ENCODE measurements around the gene TTC3. TPM values are rescaled to one million over a fixed set of nuclear protein-coding genes. Genes with fewer than 3 reads are reported as not detected.
A peak's percentile ranks its signal among the peaks of the same experiment; 100 is the strongest.

The TTC3 gene
- total and polyA plus RNA-seq, 2 of the 13 experiments (the other 11 are each of a cell fraction or from before 2014, with no cell fraction given): 55.7 to 108 TPM

GRCh38 chr21:37072988-37073416 is at the start of gene TTC3, which contains the start of gene PIGP (continued):
- TF ChIP-seq ZBTB40 (IDR thresholded peaks at IDR 0.05) (no peak), ZBTB40 (CRISPR knock-in tag; IDR thresholded peaks at IDR 0.05) (peak; percentile 50; the same call in 1 of the 2 replicates), ZKSCAN8 (CRISPR knock-in tag; IDR thresholded peaks at IDR 0.05; ENCODE audit: borderline replicate concordance) (no peak; the same call in 1 of the 2 replicates), CCDC6 (CRISPR knock-in tag; IDR thresholded peaks at IDR 0.05) (peak; percentile 45; the same call in 1 of the 2 replicates), NFATC3 (CRISPR knock-in tag; IDR thresholded peaks at IDR 0.05) (no peak), TEAD3 (CRISPR knock-in tag; optimal IDR thresholded peaks at IDR 0.05; ENCODE audit: borderline replicate concordance) (peak; percentile 29), PRDM15 (CRISPR knock-in tag; IDR thresholded peaks at IDR 0.05) (0 out of 2 replicates have a peak, but pooled peaks have one; percentile 7), ZNF710 (CRISPR knock-in tag; IDR thresholded peaks at IDR 0.05; ENCODE audit: borderline replicate concordance) (peak; percentile 3), ZNF317 (CRISPR knock-in tag; IDR thresholded peaks at IDR 0.05) (no peak), KLF15 (CRISPR knock-in tag; IDR thresholded peaks at IDR 0.05; ENCODE audit: borderline replicate concordance) (0 out of 2 replicates have a peak, but pooled peaks have one; percentile 73), ZBTB49 (CRISPR knock-in tag; IDR thresholded peaks at IDR 0.05; ENCODE audit: borderline replicate concordance) (no peak), PAX8 (CRISPR knock-in tag; IDR thresholded peaks at IDR 0.05; ENCODE audit: borderline replicate concordance) (0 out of 2 replicates have a peak, but pooled peaks have one; percentile 71)

Data from HepG2 (cell line).